MM.1S (cell line): ENCODE measurements around the gene ZCWPW1.
A peak's percentile ranks its signal among the peaks of the same experiment; 100 is the strongest.
"Not testable (repeated sequence)": the region's sequence is repeated elsewhere in the genome, so short reads cannot be mapped to it uniquely, and the experiment has no call there.

Experiments
- EZH2phosphoT487 ChIP-seq: fragments of 300-600 bp; sonication (generic); IDR thresholded peaks from 2 replicates; pipeline ENCODE4 v1.6.1; 2018; ENCODE audit warnings: antibody characterized with exemption, low read length
- TF ChIP-seq, protein P1 (sequence below): fragments of 300-600 bp; sonication (generic); IDR thresholded peaks from 2 replicates; pipeline ENCODE4 v1.5.1; 2016; ENCODE audit warnings: antibody characterized with exemption, low read length, mixed read lengths

DNA sequence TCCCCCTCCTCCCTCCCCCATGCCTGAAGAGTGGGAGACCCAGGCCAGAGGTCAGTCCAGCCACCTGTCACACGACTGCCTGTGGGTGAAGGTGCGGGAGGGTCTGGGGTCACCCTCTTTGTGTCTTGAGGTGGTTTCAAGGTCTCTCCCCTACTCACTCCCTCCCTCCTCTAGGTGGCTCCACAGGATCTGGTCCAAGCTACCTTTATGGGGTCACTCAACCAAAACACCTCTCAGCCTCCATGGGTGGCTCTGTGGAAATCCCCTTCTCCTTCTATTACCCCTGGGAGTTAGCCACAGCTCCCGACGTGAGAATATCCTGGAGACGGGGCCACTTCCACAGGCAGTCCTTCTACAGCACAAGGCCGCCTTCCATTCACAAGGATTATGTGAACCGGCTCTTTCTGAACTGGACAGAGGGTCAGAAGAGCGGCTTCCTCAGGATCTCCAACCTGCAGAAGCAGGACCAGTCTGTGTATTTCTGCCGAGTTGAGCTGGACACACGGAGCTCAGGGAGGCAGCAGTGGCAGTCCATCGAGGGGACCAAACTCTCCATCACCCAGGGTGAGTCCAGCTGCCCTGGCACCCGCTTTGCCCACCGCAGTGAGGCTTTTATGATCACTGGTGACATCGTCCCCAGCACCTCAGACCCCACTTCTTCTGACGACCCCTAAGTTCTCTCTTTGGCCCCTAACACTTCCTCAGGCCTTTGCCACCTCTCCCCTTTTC is 54.5 kb downstream of the ZCWPW1 start:
- TF ChIP-seq, protein P1, sequence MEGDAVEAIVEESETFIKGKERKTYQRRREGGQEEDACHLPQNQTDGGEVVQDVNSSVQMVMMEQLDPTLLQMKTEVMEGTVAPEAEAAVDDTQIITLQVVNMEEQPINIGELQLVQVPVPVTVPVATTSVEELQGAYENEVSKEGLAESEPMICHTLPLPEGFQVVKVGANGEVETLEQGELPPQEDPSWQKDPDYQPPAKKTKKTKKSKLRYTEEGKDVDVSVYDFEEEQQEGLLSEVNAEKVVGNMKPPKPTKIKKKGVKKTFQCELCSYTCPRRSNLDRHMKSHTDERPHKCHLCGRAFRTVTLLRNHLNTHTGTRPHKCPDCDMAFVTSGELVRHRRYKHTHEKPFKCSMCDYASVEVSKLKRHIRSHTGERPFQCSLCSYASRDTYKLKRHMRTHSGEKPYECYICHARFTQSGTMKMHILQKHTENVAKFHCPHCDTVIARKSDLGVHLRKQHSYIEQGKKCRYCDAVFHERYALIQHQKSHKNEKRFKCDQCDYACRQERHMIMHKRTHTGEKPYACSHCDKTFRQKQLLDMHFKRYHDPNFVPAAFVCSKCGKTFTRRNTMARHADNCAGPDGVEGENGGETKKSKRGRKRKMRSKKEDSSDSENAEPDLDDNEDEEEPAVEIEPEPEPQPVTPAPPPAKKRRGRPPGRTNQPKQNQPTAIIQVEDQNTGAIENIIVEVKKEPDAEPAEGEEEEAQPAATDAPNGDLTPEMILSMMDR, result peak; percentile 22; the same call in 1 of the 2 replicates
- not testable (repeated sequence) for TF ChIP-seq EZH2phosphoT487
